Uterus (tissue), 2 donors: ENCODE measurements around the gene TOR4A.

Source experiments
- POLR2A ChIP-seq, 2 donors: fragments of 450-650 bp; IDR thresholded peaks; one replicate each; pipeline ENCODE4 v1.6.1; 2016; ENCODE audit warnings: antibody characterized with exemption in 2 of 2, mild to moderate bottlenecking in 1 of 2, moderate library complexity in 1 of 2
- TF ChIP-seq, protein P1 (sequence below), 4 experiments: fragments of 200-600 bp in 2 of 4; fragments of 450-650 bp in 2 of 4; sonication (generic) in 2 of 4; IDR thresholded peaks; one replicate each; pipeline ENCODE4 v1.5.1; 2016 to 2019; ENCODE audit warnings: antibody characterized with exemption in 4 of 4, mild to moderate bottlenecking in 2 of 4, moderate library complexity in 1 of 4

GRCh38 chr9:137321726-137322361 lies 44.3 kb downstream of the TOR4A start:
- TF ChIP-seq, protein P1, sequence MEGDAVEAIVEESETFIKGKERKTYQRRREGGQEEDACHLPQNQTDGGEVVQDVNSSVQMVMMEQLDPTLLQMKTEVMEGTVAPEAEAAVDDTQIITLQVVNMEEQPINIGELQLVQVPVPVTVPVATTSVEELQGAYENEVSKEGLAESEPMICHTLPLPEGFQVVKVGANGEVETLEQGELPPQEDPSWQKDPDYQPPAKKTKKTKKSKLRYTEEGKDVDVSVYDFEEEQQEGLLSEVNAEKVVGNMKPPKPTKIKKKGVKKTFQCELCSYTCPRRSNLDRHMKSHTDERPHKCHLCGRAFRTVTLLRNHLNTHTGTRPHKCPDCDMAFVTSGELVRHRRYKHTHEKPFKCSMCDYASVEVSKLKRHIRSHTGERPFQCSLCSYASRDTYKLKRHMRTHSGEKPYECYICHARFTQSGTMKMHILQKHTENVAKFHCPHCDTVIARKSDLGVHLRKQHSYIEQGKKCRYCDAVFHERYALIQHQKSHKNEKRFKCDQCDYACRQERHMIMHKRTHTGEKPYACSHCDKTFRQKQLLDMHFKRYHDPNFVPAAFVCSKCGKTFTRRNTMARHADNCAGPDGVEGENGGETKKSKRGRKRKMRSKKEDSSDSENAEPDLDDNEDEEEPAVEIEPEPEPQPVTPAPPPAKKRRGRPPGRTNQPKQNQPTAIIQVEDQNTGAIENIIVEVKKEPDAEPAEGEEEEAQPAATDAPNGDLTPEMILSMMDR (IDR thresholded peaks at IDR 0.05) = no peak
- TF ChIP-seq POLR2A (IDR thresholded peaks at IDR 0.05) = no peak
